ENCODE measurements around the gene MDFIC2. TPM values are rescaled to one million over a fixed set of nuclear protein-coding genes. Genes with fewer than 3 reads are reported as not detected.
"Not testable (repeated sequence)": the region's sequence is repeated elsewhere in the genome, so short reads cannot be mapped to it uniquely, and the experiment has no call there.

MDFIC2 gene
- total and polyA plus RNA-seq, 2 experiments from 2014 or later: not detected

GRCh38 chr3:70291097-70291482, 21.3 kb downstream of the MDFIC2 start:
- H4K20me1 ChIP-seq (ENCODE audit: insufficient read depth): no peaks in the 10 kb centered on the region

DNA sequence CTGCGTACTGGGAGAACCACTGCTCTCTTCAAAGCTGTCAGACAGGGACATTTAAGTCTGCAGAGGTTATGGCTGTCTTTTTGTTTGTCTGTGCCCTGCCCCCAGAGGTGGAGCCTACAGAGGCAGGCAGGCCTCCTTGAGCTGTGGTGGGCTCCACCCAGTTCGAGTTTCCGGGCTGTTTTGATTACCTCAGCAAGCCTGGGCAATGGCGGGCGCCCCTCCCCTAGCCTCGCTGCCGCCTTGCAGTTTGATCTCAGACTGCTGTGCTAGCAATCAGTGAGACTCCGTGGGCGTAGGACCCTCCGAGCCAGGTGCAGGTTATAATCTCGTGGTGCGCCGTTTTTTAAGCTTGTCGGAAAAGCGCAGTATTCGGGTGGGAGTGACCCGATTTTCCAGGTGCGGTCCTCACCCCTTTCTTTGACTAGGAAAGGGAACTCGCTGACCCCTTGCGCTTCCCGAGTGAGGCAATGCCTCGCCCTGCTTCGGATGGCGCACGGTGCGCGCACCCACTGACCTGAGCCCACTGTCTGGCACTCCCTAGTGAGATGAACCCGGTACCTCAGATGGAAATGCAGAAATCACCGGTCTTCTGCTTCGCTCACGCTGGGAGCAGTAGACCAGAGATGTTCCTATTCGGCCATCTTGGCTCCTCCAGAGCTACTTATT, 21.9 kb downstream of the MDFIC2 start:
- H3K9me2 ChIP-seq (ENCODE audit: insufficient read depth); H3K27me3 ChIP-seq (replicated peaks; ENCODE audit: insufficient read depth); in situ Hi-C loops (cut with MboI); H3F3A ChIP-seq (ENCODE audit: insufficient read depth); H3K4me3 ChIP-seq; H3K36me3 ChIP-seq (ENCODE audit: low read depth); H4K20me1 ChIP-seq (ENCODE audit: insufficient read depth); H2AFZ ChIP-seq; H3K9me3 ChIP-seq (ENCODE audit: low read depth); H3K79me2 ChIP-seq (ENCODE audit: insufficient read depth); H3K4me2 ChIP-seq (ENCODE audit: unreplicated experiment); H3K9ac ChIP-seq; H3K27ac ChIP-seq; H3K4me1 ChIP-seq (ENCODE audit: insufficient read depth); DNase-seq: not testable (repeated sequence)
- WGBS, 2 experiments (ENCODE audit: low coverage in 1 of 2, low lambda C conversion rate in 2 of 2, missing lambda C conversion rate in 2 of 2): 76 to 80% methylated on average over 32 of the region's 32 CpGs

More at GRCh38 chr3:70291097-70291482, 21.3 kb downstream of the MDFIC2 start:
- Histone ChIP-seq H3K9me3 (ENCODE audit: low read depth) (no peaks in the 10 kb centered on the region), H3K4me3 (no peak overlapping the region), H3K4me2 (ENCODE audit: unreplicated experiment) (no peak overlapping the region), H3K36me3 (ENCODE audit: low read depth) (no peaks in the 10 kb centered on the region), H3K79me2 (ENCODE audit: insufficient read depth) (no peaks in the 10 kb centered on the region), H2AFZ (no peak overlapping the region), H3K9me2 (ENCODE audit: insufficient read depth) (no peaks in the 10 kb centered on the region), H3K27ac (no peak overlapping the region), H3K9ac (no peak overlapping the region), H3F3A (ENCODE audit: insufficient read depth) (no peaks in the 10 kb centered on the region), H3K4me1 (ENCODE audit: insufficient read depth) (no peaks in the 10 kb centered on the region), H3K27me3 (replicated peaks; ENCODE audit: insufficient read depth) (no peaks in the 10 kb centered on the region)
- no peak for DNase-seq
- 85 to 87% methylated on average over 2 of the region's 2 CpGs for WGBS, 2 experiments (ENCODE audit: low coverage in 1 of 2, low lambda C conversion rate in 2 of 2, missing lambda C conversion rate in 2 of 2)
- no peak for TF ChIP-seq EZH2phosphoT487 (IDR thresholded peaks at IDR 0.05; ENCODE audit: insufficient read depth, low read depth)
- in situ Hi-C loops (cut with MboI): no loop called here

GRCh38 chr3:70281663-70282062, 30.8 kb downstream of the MDFIC2 start:
- Histone ChIP-seq H3K36me3 (ENCODE audit: low read depth) (no peaks in the 10 kb centered on the region), H2AFZ (no peak overlapping the region), H3K79me2 (ENCODE audit: insufficient read depth) (no peaks in the 10 kb centered on the region), H3K27me3 (replicated peaks; ENCODE audit: insufficient read depth) (no peaks in the 10 kb centered on the region), H4K20me1 (ENCODE audit: insufficient read depth) (no peaks in the 10 kb centered on the region), H3K9me2 (ENCODE audit: insufficient read depth) (no peaks in the 10 kb centered on the region), H3F3A (ENCODE audit: insufficient read depth) (no peaks in the 10 kb centered on the region), H3K4me2 (ENCODE audit: unreplicated experiment) (no peak overlapping the region), H3K4me3 (no peak overlapping the region), H3K4me1 (ENCODE audit: insufficient read depth) (no peaks in the 10 kb centered on the region), H3K27ac (no peak overlapping the region), H3K9ac (no peak overlapping the region), H3K9me3 (ENCODE audit: low read depth) (no peaks in the 10 kb centered on the region)
- TF ChIP-seq EZH2 (IDR thresholded peaks at IDR 0.05; ENCODE audit: insufficient read depth, poor library complexity, severe bottlenecking) (no peak), EZH2phosphoT487 (IDR thresholded peaks at IDR 0.05; ENCODE audit: insufficient read depth, low read depth) (no peak)
- in situ Hi-C loops (cut with MboI): no loop called here
- 36 to 57% methylated on average over 2 of the region's 2 CpGs for WGBS, 2 experiments (ENCODE audit: low coverage in 1 of 2, low lambda C conversion rate in 2 of 2, missing lambda C conversion rate in 2 of 2)
- no peak for DNase-seq

DNA sequence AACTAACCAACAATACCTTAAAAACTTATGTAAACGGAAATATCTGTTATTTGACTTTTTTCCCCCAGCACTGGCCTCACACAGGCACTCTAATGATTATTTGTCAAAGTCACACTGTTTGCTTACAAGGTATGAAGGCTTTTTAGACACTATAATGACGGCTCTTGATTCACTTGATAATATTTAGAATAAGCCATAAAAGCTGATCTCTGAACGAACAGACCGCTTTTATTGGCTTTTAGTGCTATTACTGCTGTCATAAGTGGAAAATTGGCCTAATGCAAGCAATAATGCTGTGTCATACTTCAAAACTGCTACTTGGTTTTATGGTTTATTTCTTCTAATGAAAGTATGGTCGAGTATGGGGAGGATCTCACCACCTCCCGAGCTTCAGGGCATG, 35.1 kb downstream of the MDFIC2 start:
- no peaks in the 10 kb centered on the region for H3K36me3 ChIP-seq (ENCODE audit: low read depth)
- no peak overlapping the region for H3K9ac ChIP-seq
- H3K27ac ChIP-seq: no peak overlapping the region
- no peak overlapping the region for H2AFZ ChIP-seq
- H4K20me1 ChIP-seq (ENCODE audit: insufficient read depth): no peaks in the 10 kb centered on the region
- no peaks in the 10 kb centered on the region for H3K27me3 ChIP-seq (replicated peaks; ENCODE audit: insufficient read depth)
- H3F3A ChIP-seq (ENCODE audit: insufficient read depth): no peaks in the 10 kb centered on the region
- no peaks in the 10 kb centered on the region for H3K4me1 ChIP-seq (ENCODE audit: insufficient read depth)
- H3K79me2 ChIP-seq (ENCODE audit: insufficient read depth): no peaks in the 10 kb centered on the region
- no peaks in the 10 kb centered on the region for H3K9me3 ChIP-seq (ENCODE audit: low read depth)
- in situ Hi-C loops (cut with MboI): no loop called here
- WGBS, 2 experiments (ENCODE audit: low coverage in 1 of 2, low lambda C conversion rate in 2 of 2, missing lambda C conversion rate in 2 of 2): 30 to 36% methylated on average over 6 of the region's 6 CpGs
- TF ChIP-seq EZH2phosphoT487 (IDR thresholded peaks at IDR 0.05; ENCODE audit: insufficient read depth, low read depth): no peak
- H3K4me3 ChIP-seq: no peak overlapping the region
- DNase-seq: no peak
- H3K4me2 ChIP-seq (ENCODE audit: unreplicated experiment): no peak overlapping the region
- no peaks in the 10 kb centered on the region for H3K9me2 ChIP-seq (ENCODE audit: insufficient read depth)

GRCh38 chr3:70276901-70277300, 35.5 kb downstream of the MDFIC2 start:
- Histone ChIP-seq H3K9me2 (ENCODE audit: insufficient read depth) (no peaks in the 10 kb centered on the region), H3K27ac (no peak overlapping the region), H3K79me2 (ENCODE audit: insufficient read depth) (no peaks in the 10 kb centered on the region), H3K9ac (no peak overlapping the region), H3K9me3 (ENCODE audit: low read depth) (no peaks in the 10 kb centered on the region), H3K36me3 (ENCODE audit: low read depth) (no peaks in the 10 kb centered on the region), H4K20me1 (ENCODE audit: insufficient read depth) (no peaks in the 10 kb centered on the region), H3K27me3 (replicated peaks; ENCODE audit: insufficient read depth) (no peaks in the 10 kb centered on the region), H3K4me3 (no peak overlapping the region), H3F3A (ENCODE audit: insufficient read depth) (no peaks in the 10 kb centered on the region), H3K4me1 (ENCODE audit: insufficient read depth) (no peaks in the 10 kb centered on the region), H2AFZ (no peak overlapping the region), H3K4me2 (ENCODE audit: unreplicated experiment) (no peak overlapping the region)
- no peak for TF ChIP-seq EZH2phosphoT487 (IDR thresholded peaks at IDR 0.05; ENCODE audit: insufficient read depth, low read depth)
- TF ChIP-seq EZH2 (IDR thresholded peaks at IDR 0.05; ENCODE audit: insufficient read depth, poor library complexity, severe bottlenecking): no peak
- DNase-seq: no peak
- 38 to 43% methylated on average over 4 of the region's 4 CpGs for WGBS, 2 experiments (ENCODE audit: low coverage in 1 of 2, low lambda C conversion rate in 2 of 2, missing lambda C conversion rate in 2 of 2)
- in situ Hi-C loops (cut with MboI): no loop called here

All from GM23248 (cell line).